Measurements from ENCODE around the gene PM20D2. TPM values are rescaled to one million over a fixed set of nuclear protein-coding genes. Genes with fewer than 3 reads are reported as not detected.
A peak's percentile ranks its signal among the peaks of the same experiment; 100 is the strongest.

PM20D2 gene
- total and polyA plus RNA-seq, 8 donors, result 8.6 to 30.8 (median 24.0) TPM

- ATAC-seq, result no peak
- Histone ChIP-seq H3K27ac (no peak overlapping the region), H3K4me3 (no peak overlapping the region), H3K27me3 (no peaks in the 10 kb centered on the region), H3K4me1 (no peaks in the 10 kb centered on the region), H3K9me3 (no peaks in the 10 kb centered on the region), H3K36me3 (no peaks in the 10 kb centered on the region)
- intact Hi-C loops (cut with DNase I), result no loop called here
- no peak for TF ChIP-seq CTCF (IDR thresholded peaks at IDR 0.05)
- DNase-seq, result peak in 1 of 4 donors; percentile 7
Observed at GRCh38 chr6:89208551-89208950, 62.7 kb downstream of the PM20D2 start.

GRCh38 chr6:89209457-89209856 is 63.6 kb downstream of the PM20D2 start:
- H3K27me3 ChIP-seq, result no peaks in the 10 kb centered on the region
- H3K27ac ChIP-seq, result no peak overlapping the region
- no peaks in the 10 kb centered on the region for H3K36me3 ChIP-seq
- no peak for TF ChIP-seq CTCF (IDR thresholded peaks at IDR 0.05)
- no peak overlapping the region for H3K4me3 ChIP-seq
- no peaks in the 10 kb centered on the region for H3K9me3 ChIP-seq
- DNase-seq, result no peak
- intact Hi-C loops (cut with DNase I), result no loop called here
- no peaks in the 10 kb centered on the region for H3K4me1 ChIP-seq
- ATAC-seq, result no peak

- Histone ChIP-seq H3K27me3 (no peaks in the 10 kb centered on the region), H3K36me3 (no peaks in the 10 kb centered on the region), H3K27ac (no peak overlapping the region), H3K9me3 (no peaks in the 10 kb centered on the region), H3K4me3 (no peak overlapping the region), H3K4me1 (no peaks in the 10 kb centered on the region)
- no peak for TF ChIP-seq CTCF (IDR thresholded peaks at IDR 0.05)
- intact Hi-C loops (cut with DNase I), result no loop called here
- ATAC-seq, result no peak
- no peak for DNase-seq
Observed at GRCh38 chr6:89212472-89212871, 66.6 kb downstream of the PM20D2 start.

GRCh38 chr6:89214197-89214596 is 68.3 kb downstream of the PM20D2 start:
- Histone ChIP-seq H3K4me3 (no peak overlapping the region), H3K4me1 (no peaks in the 10 kb centered on the region), H3K27ac (no peak overlapping the region), H3K27me3 (no peaks in the 10 kb centered on the region), H3K9me3 (no peaks in the 10 kb centered on the region), H3K36me3 (no peaks in the 10 kb centered on the region)
- intact Hi-C loops (cut with DNase I), result no loop called here
- no peak for ATAC-seq
- no peak for DNase-seq
- TF ChIP-seq CTCF (IDR thresholded peaks at IDR 0.05), result no peak

Other genes with a start within 250 kb of the PM20D2 start
- 10 to 100 TPM; 12.1 to 15.2 TPM for gene RNGTT, start 182.4 kb upstream of the PM20D2 start, total RNA-seq
- gene RNGTT, start 182.4 kb upstream of the PM20D2 start, polyA plus RNA-seq (ENCODE audit: insufficient read length in 6 of 6), result 10 to 100 TPM; 15.6 to 18.5 (median 16.1) TPM
- 100 to 1,000 TPM; 143 to 153 TPM for gene PNRC1, start 65.3 kb upstream of the PM20D2 start, total RNA-seq
- gene PNRC1, start 65.3 kb upstream of the PM20D2 start, polyA plus RNA-seq (ENCODE audit: insufficient read length in 6 of 6), result 100 to 1,000 TPM; 152 to 186 (median 163) TPM
- under 1 TPM; 0.63 to 0.76 TPM for gene SRSF12, start 28.0 kb upstream of the PM20D2 start, total RNA-seq
- gene SRSF12, start 28.0 kb upstream of the PM20D2 start, polyA plus RNA-seq (ENCODE audit: insufficient read length in 6 of 6), result 10 to 100 TPM in 4 of 6 donors, 1 to 10 TPM in 2; 8.8 to 12.5 (median 10.4) TPM
- gene GABRR1, start 71.3 kb downstream of the PM20D2 start, total RNA-seq, result not detected
- gene GABRR1, start 71.3 kb downstream of the PM20D2 start, polyA plus RNA-seq (ENCODE audit: insufficient read length in 6 of 6), result not detected
- gene GABRR2, start 169.2 kb downstream of the PM20D2 start, total RNA-seq, result 1 to 10 TPM in 1 of 2 donors, under 1 TPM in 1; 0.82 to 4.8 TPM
- gene GABRR2, start 169.2 kb downstream of the PM20D2 start, polyA plus RNA-seq (ENCODE audit: insufficient read length in 6 of 6), result 1 to 10 TPM in 3 of 6 donors, under 1 TPM in 3; 0.67 to 2.5 (median 1.3) TPM
- gene UBE2J1, start 206.7 kb downstream of the PM20D2 start, total RNA-seq, result 10 to 100 TPM; 33.5 to 52.2 TPM
- gene UBE2J1, start 206.7 kb downstream of the PM20D2 start, polyA plus RNA-seq (ENCODE audit: insufficient read length in 6 of 6), result 10 to 100 TPM; 51.6 to 62.2 (median 53.7) TPM